Uterus (tissue), 2 donors: ENCODE results near the gene HOXB5.

Experiments
- CTCF ChIP-seq, 4 experiments: fragments of 200-600 bp in 2 of 4; fragments of 450-650 bp in 2 of 4; sonication (generic) in 2 of 4; IDR thresholded peaks; one replicate each; pipeline ENCODE4 v1.5.1; 2016 to 2019; ENCODE audit warnings: antibody characterized with exemption in 4 of 4, mild to moderate bottlenecking in 2 of 4, moderate library complexity in 1 of 4
- POLR2A ChIP-seq, 2 donors: fragments of 450-650 bp; IDR thresholded peaks; one replicate each; pipeline ENCODE4 v1.6.1; 2016; ENCODE audit warnings: antibody characterized with exemption in 2 of 2, mild to moderate bottlenecking in 1 of 2, moderate library complexity in 1 of 2

- TF ChIP-seq CTCF (IDR thresholded peaks at IDR 0.05) (no peak), POLR2A (IDR thresholded peaks at IDR 0.05) (no peak)
Measured at GRCh38 chr17:48596000-48596734, 2.6 kb upstream of the HOXB5 start.
